GM19043 (cell line): ENCODE measurements around the gene LECT2.

Experiments
- ATAC-seq: cut with Tn5 transposase; IDR thresholded peaks from one replicate; pipeline ENCODE4 v1.9.1; 2021; ENCODE audit warnings: low read depth; ENCODE audit not compliant: unreplicated experiment

Gene LECT2

GRCh38 chr5:135979510-135979909 is 24.7 kb upstream of the LECT2 start:
- no peak for ATAC-seq

GRCh38 chr5:135978993-135979392 is 24.2 kb upstream of the LECT2 start:
- no peak for ATAC-seq

GRCh38 chr5:135978212-135978631 is 23.4 kb upstream of the LECT2 start:
- ATAC-seq = no peak

GRCh38 chr5:135977375-135977928 is 22.7 kb upstream of the LECT2 start:
- ATAC-seq = peak; percentile 72

GRCh38 chr5:135976216-135976615 is 21.4 kb upstream of the LECT2 start:
- ATAC-seq = no peak

DNA sequence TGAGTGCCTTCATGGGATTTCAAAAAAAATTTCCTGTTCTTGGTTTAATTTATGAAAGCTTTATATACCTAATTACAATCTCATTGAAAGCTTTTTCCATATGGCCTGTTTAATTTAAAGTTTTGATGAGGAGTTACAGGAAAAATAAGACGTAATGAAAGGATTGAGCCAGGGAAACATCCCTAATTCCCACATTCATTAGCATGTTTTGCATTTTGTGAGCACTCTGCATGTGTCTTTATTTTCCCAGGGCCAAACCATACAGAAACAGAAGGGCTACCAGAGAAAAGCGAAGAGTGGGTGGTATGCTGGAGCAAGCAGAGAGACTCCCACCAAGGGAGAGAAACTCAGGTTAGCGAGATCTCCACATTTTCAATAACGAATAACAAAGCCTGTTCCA is 20.3 kb upstream of the LECT2 start:
- ATAC-seq = no peak

GRCh38 chr5:135974021-135974600 is 19.3 kb upstream of the LECT2 start:
- no peak for ATAC-seq

- ATAC-seq = no peak
These were observed 18.7 kb upstream of the LECT2 start for GRCh38 chr5:135973323-135974020.

GRCh38 chr5:135971701-135972100 is 16.9 kb upstream of the LECT2 start:
- ATAC-seq = no peak

DNA sequence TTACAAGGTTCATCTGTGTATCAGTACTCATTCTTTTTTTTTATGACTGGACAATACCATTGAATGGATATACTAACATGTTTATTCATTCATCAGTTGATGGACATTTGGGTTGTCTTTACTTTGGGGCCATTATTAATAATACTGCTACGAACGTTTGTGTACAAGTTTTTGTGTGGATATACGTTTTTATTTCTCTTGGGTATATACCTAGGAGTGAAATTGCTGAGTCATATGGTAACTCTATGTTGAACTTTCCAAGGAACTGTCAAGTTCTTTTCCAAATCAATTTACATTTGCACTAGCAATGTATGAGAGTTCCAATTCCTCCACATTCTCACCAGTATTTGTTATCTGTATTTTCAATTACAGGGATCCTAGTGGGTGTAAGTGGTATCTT is 12.0 kb upstream of the LECT2 start:
- ATAC-seq = no peak

DNA sequence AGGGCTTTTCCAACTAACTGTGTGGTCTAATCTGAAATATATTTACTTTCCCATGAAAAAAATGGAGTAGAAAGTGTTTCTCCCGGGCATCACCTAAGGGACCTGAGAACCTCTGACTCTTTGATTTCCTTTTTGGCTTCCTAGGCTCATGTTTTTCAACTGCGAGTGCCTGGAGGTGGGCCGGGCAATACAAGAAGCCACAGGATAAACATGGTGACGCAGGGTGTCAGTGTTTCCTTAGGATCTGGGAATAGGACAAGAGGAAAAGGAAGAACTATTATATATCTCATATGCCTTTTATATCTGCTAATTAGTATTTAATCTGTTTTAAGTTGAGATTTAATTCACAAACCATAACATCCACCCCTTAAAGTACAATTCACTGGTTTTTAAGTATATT is 11.4 kb upstream of the LECT2 start:
- no peak for ATAC-seq

DNA sequence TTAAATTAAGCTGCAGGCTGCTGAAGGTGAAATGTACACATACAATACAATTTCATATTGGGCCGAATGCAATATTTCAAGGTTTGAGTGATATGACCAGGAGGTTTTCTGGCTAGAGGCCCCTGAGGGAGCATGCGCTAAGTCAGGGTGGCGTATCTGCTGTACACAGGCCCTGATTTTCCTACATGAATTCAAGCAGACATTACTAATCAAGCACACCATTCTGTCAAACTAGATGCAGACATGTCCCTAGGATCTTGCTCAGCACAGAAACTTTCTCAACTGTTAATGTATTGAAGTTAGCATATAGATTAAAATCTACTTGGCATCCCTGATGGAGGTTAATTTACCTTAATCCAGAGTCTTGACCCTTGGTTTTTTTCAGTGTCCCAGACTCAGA is 10.7 kb upstream of the LECT2 start:
- no peak for ATAC-seq

DNA sequence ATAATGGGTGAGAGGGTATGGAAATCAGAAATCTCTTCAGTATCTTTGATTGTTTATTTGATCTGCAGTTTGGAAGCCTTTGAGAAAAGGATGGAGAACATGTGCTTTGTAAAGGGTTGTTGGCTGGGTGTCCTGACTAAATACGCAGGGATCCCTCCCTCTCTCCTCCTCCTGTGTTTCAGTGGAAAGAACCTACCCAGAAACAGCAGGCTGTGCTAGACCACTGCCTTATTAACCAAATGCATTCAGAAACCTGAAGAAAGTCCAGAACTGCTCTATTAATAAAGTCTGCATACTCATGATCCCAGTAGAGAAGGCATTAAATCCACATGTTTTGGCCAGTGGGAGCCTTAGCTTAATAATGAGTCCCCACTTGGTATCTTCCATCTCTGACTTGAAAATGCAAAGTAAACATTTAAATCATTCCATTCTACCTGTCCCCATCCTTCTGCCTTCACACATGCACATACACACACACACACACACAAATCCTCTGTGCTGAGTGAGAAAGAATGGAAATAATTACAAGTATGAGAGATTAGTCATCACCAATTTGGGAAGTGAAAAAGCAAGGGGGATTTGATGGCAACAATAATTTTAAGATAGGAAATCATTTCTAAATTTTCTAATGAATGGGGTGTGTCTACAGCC is 10.0 kb upstream of the LECT2 start:
- no peak for ATAC-seq

GRCh38 chr5:135955525-135955924 is 742 bp upstream of the LECT2 start:
- ATAC-seq = peak; percentile 72

DNA sequence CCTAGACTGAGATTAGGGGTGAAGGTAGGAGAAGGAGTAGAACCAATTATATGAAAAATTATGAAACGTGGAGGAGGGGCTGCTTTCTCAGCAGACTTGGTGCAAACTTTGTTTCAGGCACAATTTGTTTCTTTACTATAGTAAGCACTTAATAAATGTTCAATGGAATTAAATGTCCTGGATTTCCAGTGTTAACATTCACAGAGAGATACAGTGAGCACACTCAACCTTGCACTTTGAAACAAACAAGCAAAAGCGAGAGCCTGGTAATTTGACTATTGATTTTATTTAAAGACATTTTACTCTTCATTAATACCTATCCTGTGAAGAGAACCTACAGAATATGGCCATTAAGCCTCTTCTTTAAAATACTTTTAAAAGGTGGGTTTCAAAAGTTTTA is 933 bp downstream of the LECT2 start:
- no peak for ATAC-seq

DNA sequence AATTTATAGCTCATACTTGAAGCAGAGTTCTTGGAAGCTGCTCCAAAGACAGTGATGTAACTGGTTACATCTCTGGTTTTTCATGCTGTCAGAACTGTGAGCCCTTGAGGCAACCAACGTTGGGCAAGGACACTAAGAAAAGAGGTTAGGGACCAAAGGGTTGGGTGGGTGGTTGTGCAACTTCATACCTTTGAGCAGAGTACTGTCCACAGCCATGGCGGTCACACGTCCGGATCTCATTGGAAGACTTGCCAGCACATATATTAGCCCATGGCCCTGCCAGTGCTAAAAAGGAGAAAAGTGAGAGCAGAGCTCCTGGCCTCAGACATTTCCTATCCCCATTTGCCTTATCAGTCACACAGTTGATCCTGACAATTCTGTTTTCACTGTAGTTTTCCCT is 2.1 kb downstream of the LECT2 start:
- no peak for ATAC-seq

DNA sequence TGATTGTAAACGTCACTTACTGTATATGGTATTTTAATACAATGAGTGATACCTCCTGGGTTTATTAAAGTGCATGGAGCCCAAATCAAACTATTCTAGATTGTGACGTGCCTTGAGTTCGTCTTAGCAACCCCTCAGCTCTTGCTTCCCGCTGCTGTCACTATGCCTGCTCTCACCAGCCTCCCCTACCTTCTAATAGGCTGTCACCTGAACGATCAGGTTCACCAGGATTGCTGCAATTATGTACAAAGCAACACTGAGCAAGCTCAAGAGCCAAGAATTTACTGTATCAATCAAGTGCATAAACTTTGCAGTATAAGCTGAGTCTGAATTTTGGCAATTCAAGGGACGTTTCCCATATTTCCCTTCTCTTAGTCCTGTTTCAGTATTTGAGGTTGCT is 3.0 kb downstream of the LECT2 start:
- no peak for ATAC-seq

DNA sequence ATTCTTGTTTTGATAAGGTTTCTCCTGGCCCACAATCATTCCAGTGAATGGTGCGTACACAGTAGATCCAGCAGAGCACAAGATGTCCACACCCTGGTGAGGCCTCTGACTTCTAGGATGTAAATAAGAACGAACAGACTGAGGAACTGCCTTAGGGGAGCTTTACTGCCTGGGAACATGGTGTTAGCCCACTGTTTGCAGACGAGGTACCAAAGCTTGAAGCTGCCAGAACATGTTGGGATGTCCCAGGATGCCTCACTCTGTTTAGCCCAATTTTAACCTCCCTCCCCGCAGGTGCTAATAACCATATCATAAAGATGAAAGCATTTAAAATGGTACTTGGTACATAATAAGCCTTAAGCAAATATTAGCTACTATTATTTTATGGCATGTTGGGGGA is 3.5 kb downstream of the LECT2 start:
- no peak for ATAC-seq

DNA sequence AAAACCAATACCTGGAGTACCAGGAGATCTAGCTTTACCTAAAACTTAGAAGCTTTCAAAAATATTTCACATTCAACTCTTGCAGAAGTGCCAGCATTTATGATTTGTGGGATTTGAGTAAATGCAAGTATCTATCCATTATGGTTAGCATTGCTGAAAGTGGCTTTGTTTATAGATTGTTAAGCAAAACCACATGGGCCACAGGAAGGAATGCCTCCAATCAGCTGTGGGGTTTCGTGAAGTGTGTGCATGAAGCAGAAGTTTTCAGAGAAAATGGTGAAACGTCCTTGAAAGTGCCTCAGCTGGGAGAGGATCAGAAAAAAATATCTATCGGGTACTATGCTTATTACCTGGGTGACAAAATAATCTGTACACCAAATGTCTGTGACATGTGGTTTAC is 4.2 kb downstream of the LECT2 start:
- ATAC-seq = no peak

- ATAC-seq = no peak
These were observed 9.7 kb downstream of the LECT2 start for GRCh38 chr5:135944967-135945560.

GRCh38 chr5:135944564-135944963 is 10.2 kb downstream of the LECT2 start:
- no peak for ATAC-seq
